NCI-H2171 treated with DMSO at 0.1 percent for 48 hours (cell line): ENCODE results near the gene LGALS14.
"Not testable (repeated sequence)": the region's sequence is repeated elsewhere in the genome, so short reads cannot be mapped to it uniquely, and the experiment has no call there.

Experiments used
- DNase-seq: peaks from one replicate; lab custom pipeline; 2025; lab: John Stamatoyannopoulos, UW

LGALS14 gene, protein sequence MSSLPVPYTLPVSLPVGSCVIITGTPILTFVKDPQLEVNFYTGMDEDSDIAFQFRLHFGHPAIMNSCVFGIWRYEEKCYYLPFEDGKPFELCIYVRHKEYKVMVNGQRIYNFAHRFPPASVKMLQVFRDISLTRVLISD

GRCh38 chr19:39704181-39705044 is at the start of gene LGALS14:
Gene LGALS14, plus strand, starts transcription at chr19:39704481. Its CDS starts 48 bp downstream, at chr19:39704529.
- DNase-seq: no peak

DNA sequence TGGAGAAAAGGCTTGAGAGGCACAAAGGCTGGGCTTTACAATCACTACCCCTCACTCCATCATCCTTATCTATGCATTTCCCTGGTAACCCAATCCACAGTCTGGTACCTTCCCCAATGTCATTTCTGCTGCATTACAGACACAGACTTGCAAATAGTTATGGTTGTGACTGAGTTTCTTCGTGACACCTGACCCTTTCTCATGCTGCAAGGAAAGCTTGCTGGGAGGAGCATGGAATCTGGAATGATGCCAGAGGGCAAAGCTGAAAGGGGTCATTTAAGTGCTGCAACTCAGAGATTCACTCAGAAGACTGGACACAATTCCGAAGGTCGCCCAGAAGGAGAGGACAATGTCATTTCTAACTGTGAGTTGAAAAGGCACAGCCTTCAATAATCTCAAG is 48.7 kb upstream of the LGALS14 start, which contains the start of gene LGALS16:
Gene LGALS16, plus strand, starts transcription at position 301 of the 400 bp plus-strand sequence. Its CDS starts 49 bp downstream, at position 350.
- no peak for DNase-seq

GRCh38 chr19:39659791-39660190 is 44.5 kb upstream of the LGALS14 start:
- DNase-seq: no peak

GRCh38 chr19:39660661-39661060 is 43.6 kb upstream of the LGALS14 start:
- DNase-seq: no peak

DNA sequence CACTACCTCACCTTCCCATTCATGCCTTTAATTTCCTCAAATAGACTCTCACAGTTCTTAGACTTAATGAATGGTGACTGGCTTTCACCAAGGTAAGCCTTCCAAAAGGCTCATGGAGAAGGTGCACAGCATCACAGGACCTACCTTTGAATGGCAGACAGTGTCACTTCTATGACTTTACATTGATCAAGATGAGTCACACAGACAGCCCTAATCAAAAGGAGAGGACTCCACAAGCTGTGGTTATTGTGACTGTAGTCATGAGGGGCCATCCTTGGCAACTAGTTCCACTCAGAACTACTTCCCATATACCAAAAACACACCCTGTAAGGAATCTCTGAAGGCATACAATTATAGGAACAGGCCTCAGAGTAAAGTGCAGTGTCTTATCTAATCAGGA is 42.7 kb upstream of the LGALS14 start:
- no peak for DNase-seq

DNA sequence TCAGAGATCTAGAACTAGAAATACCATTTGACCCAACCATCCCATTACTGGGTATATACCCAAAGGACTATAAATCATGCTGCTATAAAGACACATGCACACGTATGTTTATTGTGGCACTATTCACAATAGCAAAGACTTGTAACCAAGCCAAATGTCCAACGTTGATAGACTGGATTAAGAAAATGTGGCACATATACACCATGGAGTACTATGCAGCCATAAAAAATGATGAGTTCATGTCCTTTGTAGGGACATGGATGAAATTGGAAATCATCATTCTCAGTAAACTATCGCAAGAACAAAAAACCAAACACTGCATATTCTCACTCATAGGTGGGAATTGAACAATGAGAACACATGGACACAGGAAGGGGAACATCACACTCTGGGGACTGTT is 34.4 kb upstream of the LGALS14 start:
- DNase-seq: not testable (repeated sequence)

- DNase-seq: peak; percentile 14
Measured at GRCh38 chr19:39670998-39671397, 33.3 kb upstream of the LGALS14 start.

DNA sequence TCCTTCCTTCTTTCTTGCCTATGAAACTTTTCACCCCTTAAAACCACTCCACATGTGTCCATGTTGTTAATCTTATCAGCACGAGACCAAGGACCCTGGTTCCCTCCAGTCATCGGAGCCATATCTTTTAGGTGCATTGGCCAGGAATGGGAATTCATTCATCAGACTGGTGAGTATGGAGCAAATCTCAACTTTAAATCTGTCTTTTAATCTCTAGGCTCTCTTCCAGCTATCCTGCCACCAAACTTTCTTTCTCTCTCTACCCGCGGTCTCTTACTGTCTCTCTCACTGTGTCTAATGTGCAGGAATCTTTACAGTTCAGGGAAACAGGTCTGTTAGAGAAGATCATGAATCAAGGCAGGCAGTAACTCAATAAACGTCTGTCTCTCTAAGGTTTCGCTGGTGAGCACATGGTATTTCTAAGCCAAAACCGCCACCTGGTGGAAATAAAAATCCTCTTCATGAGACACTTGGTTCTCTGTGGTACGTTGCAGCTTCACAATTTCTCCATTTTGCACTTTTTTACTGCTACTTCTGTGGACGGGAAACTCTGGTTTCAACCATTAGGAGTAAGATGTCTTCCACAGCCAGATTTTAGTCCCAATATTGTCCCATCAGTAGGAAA is 32.4 kb upstream of the LGALS14 start:
- peak; percentile 59 for DNase-seq

GRCh38 chr19:39672473-39672872 is 31.8 kb upstream of the LGALS14 start:
- DNase-seq: no peak

DNA sequence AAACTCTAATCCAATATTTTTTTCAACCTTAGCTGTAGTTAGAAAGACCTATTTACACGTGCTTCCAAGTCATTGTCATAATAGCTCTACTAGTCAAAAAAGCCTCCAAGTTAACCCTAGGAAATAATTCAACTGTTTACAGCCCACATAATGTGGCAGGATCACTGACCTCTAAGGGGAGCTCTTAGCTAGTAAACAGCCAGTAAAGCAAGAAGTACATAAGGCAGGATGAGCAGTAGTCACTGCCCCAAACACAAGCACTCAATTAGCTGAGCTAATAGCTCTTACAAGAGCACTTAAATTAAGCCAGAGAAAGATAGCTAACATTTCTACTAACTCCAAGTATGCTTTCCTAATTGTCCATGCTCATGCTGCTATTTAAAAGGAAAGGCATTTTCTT is 30.4 kb upstream of the LGALS14 start:
- DNase-seq: not testable (repeated sequence)

DNA sequence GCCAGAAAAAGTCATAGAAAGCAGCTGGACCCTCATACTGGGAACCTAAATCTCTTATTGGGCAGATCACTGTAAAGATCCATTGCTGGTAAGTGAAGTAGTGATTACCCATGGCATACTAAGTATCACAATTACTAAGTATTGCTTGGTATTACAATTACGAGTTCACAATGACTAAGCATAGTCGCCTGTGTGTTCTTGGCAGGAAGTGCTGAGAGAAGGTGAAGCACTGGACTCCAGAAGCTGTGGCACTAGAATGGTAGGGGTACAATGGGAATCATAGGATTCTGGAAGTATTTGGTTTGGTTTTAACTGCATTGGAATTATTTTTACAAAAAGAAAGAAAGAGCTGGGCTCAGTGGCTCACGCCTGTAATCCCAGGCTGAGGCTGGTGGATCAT is 28.3 kb upstream of the LGALS14 start:
- DNase-seq: no peak

DNA sequence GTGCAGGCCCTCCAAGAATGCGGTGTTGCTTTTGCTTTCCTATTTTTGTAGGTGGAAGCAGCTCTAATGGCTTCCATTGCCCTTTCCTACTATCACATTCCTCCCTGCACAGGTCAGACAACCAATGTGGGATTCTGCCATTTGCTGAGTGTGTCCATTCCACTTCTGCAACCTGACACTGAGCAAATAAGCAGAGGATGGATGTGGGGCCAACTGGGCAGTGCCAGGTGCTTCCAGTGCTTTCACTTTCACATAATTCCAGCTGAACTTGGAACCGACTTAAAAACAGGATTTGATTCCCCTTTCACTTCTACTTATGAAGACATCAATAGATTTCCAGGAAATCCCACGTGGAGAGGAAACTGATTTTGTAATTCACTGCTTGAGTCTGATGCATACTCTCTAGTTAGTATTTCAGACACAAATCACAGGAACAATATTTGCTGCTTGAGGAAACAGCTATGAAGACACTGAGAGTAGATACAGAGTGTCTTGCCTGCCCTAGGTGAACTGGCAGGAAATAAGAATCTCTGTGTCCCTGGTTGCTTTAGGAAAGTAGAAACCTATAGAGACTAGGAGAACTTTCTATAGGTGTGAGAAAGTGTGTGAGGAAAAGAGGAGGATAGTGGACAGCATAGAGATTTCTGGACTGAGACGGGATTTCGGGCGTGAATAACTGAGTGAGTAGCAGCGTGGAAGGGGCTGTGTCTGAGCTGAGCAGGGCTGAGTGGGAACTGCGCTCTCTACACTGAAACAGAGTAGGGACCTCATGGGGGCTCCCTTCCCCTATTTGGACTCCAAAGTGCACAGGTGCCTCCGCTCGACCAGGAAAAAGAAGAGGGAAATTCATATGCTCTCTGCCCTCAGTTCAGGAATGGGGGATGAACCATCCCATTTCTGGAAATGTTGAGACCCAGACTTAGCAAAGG is 26.1 kb upstream of the LGALS14 start:
- no peak for DNase-seq

DNA sequence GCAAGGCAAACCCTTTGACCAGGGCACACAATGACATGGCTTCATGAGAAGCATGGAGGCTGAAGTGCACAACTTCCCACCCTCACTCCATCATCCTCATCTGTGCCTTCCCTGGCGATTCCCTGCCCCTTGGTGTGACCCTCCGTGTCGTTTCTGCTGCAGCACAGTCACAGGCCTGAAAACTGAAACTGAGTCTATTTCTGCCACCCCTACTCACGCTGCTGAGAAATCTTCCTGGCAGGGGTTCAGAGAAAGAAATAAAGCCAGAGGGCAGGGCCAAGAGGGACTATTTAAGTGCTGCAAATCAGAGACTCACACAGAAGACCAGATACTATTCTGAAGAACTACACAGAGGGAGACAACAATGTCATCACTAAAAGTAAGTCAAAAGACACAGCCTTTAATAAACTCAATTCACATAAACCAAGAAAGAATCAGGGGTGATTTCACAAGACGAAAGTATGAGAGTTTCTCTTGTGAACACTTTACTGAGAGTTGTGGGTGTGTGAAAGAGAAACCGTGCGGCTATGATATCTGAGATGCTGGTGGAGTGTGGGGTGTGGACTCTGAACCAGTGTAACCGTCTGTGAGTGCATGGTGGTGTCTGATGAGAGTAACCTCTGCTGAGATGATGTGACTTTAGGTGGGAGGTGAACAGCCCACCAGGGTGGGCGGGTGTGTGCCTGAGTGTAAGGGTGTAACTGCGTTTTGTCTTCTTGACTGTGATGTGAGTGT is 25.1 kb upstream of the LGALS14 start:
- no peak for DNase-seq

- DNase-seq: no peak
Measured at GRCh38 chr19:39679791-39680168, 24.5 kb upstream of the LGALS14 start.

DNA sequence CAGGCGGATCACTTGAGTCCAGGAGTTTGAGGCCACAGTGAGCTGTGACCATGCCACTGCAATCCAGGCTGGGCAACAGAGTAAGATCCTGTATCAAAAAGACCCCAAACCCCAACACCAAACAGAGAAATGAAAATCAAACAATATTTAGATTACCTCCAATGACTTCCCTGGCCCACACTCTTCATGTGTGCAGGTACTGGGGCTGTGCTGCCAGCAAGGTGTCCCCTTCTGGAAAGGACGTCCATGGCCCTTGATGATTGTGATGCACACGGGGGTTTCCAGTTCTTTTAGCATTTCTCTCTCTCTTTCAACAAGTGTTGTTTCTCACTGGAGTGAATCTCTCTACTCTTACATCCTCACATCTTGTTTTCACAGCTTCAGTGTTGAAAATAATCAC is 23.7 kb upstream of the LGALS14 start:
- DNase-seq: no peak

- no peak for DNase-seq
Measured at GRCh38 chr19:39681416-39681815, 22.9 kb upstream of the LGALS14 start.

GRCh38 chr19:39684267-39684666 is 20.0 kb upstream of the LGALS14 start:
- no peak for DNase-seq

- DNase-seq: no peak
Measured at GRCh38 chr19:39686739-39687138, 17.5 kb upstream of the LGALS14 start.

DNA sequence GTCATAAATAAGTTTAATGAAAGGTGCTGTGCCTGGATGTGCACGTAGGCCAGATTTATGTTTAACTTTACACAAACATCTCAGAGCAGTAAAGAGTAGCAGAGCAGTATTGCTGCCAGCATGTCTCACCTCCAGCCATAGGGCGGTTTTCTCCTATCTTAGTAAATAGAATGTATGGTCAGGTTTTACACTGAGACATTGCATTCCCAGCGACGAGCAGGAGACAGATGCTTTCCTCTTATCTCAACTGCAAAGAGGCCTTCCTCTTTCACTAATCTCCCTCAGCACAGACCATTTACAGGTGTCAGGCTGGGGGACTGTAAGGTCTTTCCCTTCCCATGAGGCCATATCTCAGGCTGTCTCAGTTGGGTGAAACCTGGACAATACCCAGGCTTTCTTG is 15.6 kb upstream of the LGALS14 start:
- DNase-seq: not testable (repeated sequence)

- no peak for DNase-seq
Measured at GRCh38 chr19:39692166-39692565, 12.1 kb upstream of the LGALS14 start.

DNA sequence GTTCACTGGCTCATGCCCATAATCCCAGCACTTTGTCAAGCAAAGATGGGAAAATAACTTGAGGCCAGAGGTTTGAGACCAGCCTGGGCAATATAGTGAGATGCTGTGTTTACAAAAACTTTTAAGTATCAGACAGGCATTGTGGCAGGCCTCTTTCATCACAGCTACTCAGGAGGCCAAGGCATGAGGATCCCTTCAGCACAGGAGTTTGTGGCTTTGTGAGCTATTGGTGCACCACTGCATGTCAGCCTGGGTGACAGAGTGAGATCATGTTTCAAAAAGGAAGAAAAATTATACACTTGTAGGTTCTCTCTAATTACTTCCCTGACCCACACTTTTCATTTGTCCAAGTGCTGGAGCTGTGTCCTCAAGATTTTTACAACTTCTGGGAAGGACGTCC is 11.5 kb upstream of the LGALS14 start:
- DNase-seq: no peak
